Measurements from ENCODE around the gene RBFOX1.

- TF ChIP-seq EZH2 (IDR thresholded peaks at IDR 0.05; ENCODE audit: low read length, unreplicated experiment), result no peak
- no peak for TF ChIP-seq CTCF (conservative IDR thresholded peaks at IDR 0.05; ENCODE audit: low read depth, low read length)
- no peak for TF ChIP-seq EZH2phosphoT487 (IDR thresholded peaks at IDR 0.05; ENCODE audit: borderline replicate concordance, low read length)
Observed at GRCh38 chr16:7372095-7372494, 39.5 kb downstream of the RBFOX1 start.

All from PC-3 (cell line).